ENCODE results near the gene ASB10. TPM values are rescaled to one million over a fixed set of nuclear protein-coding genes. Genes with fewer than 3 reads are reported as not detected.

Gene ASB10
- total and polyA plus RNA-seq, 2 donors (not counting 1 experiment from before 2014, with no cell fraction given) = not detected

GRCh38 chr7:151167197-151167961, 19.7 kb downstream of the ASB10 start, which contains the start of gene GBX1:
TSS of gene GBX1 (minus strand) at chr7:151167694. CDS start at chr7:151167548, 146 bp downstream.
- no peaks in the 10 kb centered on the region for H3K9me3 Mint-ChIP-seq (ENCODE audit: insufficient read depth)
- peaks cover 15% of the 10 kb centered on the region for H3K4me1 Mint-ChIP-seq
- POLR2A ChIA-PET = no interaction called here
- Histone ChIP-seq H3K4me3 (ENCODE audit: control extremely low read depth in 1 of 5, extremely low read depth in 1 of 5, insufficient read depth in 1 of 5, low read depth in 2 of 5, low read length in 4 of 5) (peak within 1 kb of the TSS in 4 of 5 experiments; percentile 19 to 57 (median 51)), H3K4me2 (replicated peaks; ENCODE audit: low read depth, low read length, poor library complexity, severe bottlenecking) (peak within 1 kb of the TSS; percentile 96), H3K79me2 (ENCODE audit: control insufficient read depth, insufficient read depth, low read length) (no peaks in the 10 kb centered on the region), H3K36me3 (replicated peaks in 1 of 2; ENCODE audit: control extremely low read depth in 1 of 2, control insufficient read depth in 1 of 2, extremely low read depth in 1 of 2, insufficient read depth in 2 of 2, low read length in 1 of 2) (no peaks in the 10 kb centered on the region), H4K20me1 (ENCODE audit: control insufficient read depth, insufficient read depth, low read length, poor library complexity, severe bottlenecking) (no peaks in the 10 kb centered on the region), H3K27ac (ENCODE audit: low read length in 2 of 2) (no peak within 1 kb of the TSS), H3K4me1 (ENCODE audit: control insufficient read depth in 2 of 2, insufficient read depth in 2 of 2, low read length in 2 of 2) (peaks cover 10 to 28% of the 10 kb centered on the region in 2 donors), H2AFZ (ENCODE audit: insufficient read depth, low read depth, low read length, poor library complexity, severe bottlenecking) (peak within 1 kb of the TSS; percentile 76), H3K9me3 (ENCODE audit: control extremely low read depth in 1 of 3, control insufficient read depth in 2 of 3, insufficient read depth in 1 of 3, low read length in 2 of 3) (peaks cover 0 to 8% (median 0%) of the 10 kb centered on the region in 3 donors), H3K27me3 (replicated peaks in 1 of 4; ENCODE audit: control extremely low read depth in 1 of 4, control insufficient read depth in 3 of 4, insufficient read depth in 4 of 4, low read length in 3 of 4) (peaks cover 2 to 61% (median 51%) of the 10 kb centered on the region in 4 experiments), H3K9ac (ENCODE audit: low read length) (peak within 1 kb of the TSS; percentile 60)
- peak; percentile 50 for ATAC-seq (ENCODE audit: low read depth)
- CTCF ChIA-PET = interaction anchor here (0.7 to 1.0 kb wide), 3 partner anchors 7 to 26 kb away, joined by 3 to 4 read pairs (median 3); no protein-coding TSS in a partner anchor
- intact Hi-C loops (cut with micrococcal nuclease) = no loop called here
- H3K27ac Mint-ChIP-seq = no peak within 1 kb of the TSS
- H3K4me3 Mint-ChIP-seq = peak within 1 kb of the TSS; percentile 89
- TF ChIP-seq EZH2 (IDR thresholded peaks at IDR 0.05; ENCODE audit: borderline replicate concordance, insufficient read depth, low read depth, low read length, poor library complexity, severe bottlenecking) = peak; percentile 94
- TF ChIP-seq, protein P1, sequence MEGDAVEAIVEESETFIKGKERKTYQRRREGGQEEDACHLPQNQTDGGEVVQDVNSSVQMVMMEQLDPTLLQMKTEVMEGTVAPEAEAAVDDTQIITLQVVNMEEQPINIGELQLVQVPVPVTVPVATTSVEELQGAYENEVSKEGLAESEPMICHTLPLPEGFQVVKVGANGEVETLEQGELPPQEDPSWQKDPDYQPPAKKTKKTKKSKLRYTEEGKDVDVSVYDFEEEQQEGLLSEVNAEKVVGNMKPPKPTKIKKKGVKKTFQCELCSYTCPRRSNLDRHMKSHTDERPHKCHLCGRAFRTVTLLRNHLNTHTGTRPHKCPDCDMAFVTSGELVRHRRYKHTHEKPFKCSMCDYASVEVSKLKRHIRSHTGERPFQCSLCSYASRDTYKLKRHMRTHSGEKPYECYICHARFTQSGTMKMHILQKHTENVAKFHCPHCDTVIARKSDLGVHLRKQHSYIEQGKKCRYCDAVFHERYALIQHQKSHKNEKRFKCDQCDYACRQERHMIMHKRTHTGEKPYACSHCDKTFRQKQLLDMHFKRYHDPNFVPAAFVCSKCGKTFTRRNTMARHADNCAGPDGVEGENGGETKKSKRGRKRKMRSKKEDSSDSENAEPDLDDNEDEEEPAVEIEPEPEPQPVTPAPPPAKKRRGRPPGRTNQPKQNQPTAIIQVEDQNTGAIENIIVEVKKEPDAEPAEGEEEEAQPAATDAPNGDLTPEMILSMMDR (IDR thresholded peaks at IDR 0.05) = no peak
- peak; percentile 55 for DNase-seq
- 2% methylated on average over 81 of the region's 101 CpGs for WGBS (ENCODE audit: insufficient coverage)
- H3K27me3 Mint-ChIP-seq = peaks cover 35% of the 10 kb centered on the region
